Astrocyte of the spinal cord (primary cell): ENCODE data around the gene VSTM2B.

Source experiments
- DNase-seq: peaks from one replicate; pipeline ENCODE4 v3.0.0; 2011; ENCODE audit warnings: low read depth, low spot score
- H3K4me3 ChIP-seq: 2 replicates; pipeline ENCODE4 v1.5.1; 2011; ENCODE audit warnings: low read depth, mild to moderate bottlenecking, low read length, moderate library complexity
- in situ Hi-C: cut with HindIII; loops from 2 replicates; pipeline ENCODE4 v1.10.0; 2017; ENCODE audit warnings: low sequenced_read_pairs
- TF ChIP-seq, protein P1 (sequence below): IDR thresholded peaks from 2 replicates; pipeline ENCODE4 v1.5.1; 2012; ENCODE audit warnings: low read depth, mild to moderate bottlenecking, low read length, inconsistent platforms

VSTM2B gene

DNA sequence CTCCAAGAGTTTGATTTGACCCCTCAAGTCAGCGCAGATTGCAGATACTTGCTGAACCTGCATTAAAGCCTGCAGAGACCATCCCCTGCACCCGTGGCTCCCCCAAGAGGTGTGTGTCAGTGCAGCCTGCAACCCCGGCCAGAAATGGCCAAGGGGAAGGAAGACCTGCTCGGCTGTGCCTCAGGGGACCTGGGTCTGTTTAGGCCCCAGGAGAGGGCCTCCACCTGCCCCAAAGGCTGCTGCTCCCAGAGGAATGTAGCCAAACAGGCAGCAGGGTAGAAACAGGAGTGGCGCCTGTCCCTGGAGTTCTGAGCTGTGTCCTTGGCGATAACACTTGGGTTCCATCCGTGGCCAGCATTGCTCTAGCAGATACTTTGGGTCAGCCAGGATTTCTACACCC, 88.3 kb downstream of the VSTM2B start:
- in situ Hi-C loops, result no loop called here
- TF ChIP-seq, protein P1, sequence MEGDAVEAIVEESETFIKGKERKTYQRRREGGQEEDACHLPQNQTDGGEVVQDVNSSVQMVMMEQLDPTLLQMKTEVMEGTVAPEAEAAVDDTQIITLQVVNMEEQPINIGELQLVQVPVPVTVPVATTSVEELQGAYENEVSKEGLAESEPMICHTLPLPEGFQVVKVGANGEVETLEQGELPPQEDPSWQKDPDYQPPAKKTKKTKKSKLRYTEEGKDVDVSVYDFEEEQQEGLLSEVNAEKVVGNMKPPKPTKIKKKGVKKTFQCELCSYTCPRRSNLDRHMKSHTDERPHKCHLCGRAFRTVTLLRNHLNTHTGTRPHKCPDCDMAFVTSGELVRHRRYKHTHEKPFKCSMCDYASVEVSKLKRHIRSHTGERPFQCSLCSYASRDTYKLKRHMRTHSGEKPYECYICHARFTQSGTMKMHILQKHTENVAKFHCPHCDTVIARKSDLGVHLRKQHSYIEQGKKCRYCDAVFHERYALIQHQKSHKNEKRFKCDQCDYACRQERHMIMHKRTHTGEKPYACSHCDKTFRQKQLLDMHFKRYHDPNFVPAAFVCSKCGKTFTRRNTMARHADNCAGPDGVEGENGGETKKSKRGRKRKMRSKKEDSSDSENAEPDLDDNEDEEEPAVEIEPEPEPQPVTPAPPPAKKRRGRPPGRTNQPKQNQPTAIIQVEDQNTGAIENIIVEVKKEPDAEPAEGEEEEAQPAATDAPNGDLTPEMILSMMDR, result no peak
- no peak for DNase-seq
- H3K4me3 ChIP-seq, result no peak overlapping the region
